ENCODE measurements around the gene FASTK.

GRCh38 chr7:151082141-151083070 is 1.8 kb upstream of the FASTK start:
- TF ChIP-seq POLR2A (IDR thresholded peaks at IDR 0.05; ENCODE audit: borderline replicate concordance, extremely low read depth, insufficient read depth, insufficient read length) = no peak
- TF ChIP-seq, protein P1, sequence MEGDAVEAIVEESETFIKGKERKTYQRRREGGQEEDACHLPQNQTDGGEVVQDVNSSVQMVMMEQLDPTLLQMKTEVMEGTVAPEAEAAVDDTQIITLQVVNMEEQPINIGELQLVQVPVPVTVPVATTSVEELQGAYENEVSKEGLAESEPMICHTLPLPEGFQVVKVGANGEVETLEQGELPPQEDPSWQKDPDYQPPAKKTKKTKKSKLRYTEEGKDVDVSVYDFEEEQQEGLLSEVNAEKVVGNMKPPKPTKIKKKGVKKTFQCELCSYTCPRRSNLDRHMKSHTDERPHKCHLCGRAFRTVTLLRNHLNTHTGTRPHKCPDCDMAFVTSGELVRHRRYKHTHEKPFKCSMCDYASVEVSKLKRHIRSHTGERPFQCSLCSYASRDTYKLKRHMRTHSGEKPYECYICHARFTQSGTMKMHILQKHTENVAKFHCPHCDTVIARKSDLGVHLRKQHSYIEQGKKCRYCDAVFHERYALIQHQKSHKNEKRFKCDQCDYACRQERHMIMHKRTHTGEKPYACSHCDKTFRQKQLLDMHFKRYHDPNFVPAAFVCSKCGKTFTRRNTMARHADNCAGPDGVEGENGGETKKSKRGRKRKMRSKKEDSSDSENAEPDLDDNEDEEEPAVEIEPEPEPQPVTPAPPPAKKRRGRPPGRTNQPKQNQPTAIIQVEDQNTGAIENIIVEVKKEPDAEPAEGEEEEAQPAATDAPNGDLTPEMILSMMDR (IDR thresholded peaks at IDR 0.05 in 2 of 3, conservative IDR thresholded peaks at IDR 0.05 in 1 of 3; ENCODE audit: borderline replicate concordance in 1 of 3, insufficient read depth in 1 of 3, low read depth in 2 of 3, low read length in 2 of 3) = no peak
- no peak for TF ChIP-seq EZH2 (IDR thresholded peaks at IDR 0.05)
- TF ChIP-seq JUND (IDR thresholded peaks at IDR 0.05) = no peak
- TF ChIP-seq ZFX (IDR thresholded peaks at IDR 0.05) = no peak
- no peak for TF ChIP-seq POLR2AphosphoS5 (IDR thresholded peaks at IDR 0.05; ENCODE audit: low read depth, low read length)

Data from HCT116 (cell line).